ENCODE results near the gene DBT. TPM values are rescaled to one million over a fixed set of nuclear protein-coding genes. Genes with fewer than 3 reads are reported as not detected.
"Not testable (repeated sequence)": the region's sequence is repeated elsewhere in the genome, so short reads cannot be mapped to it uniquely, and the experiment has no call there.

The DBT gene
- polyA plus RNA-seq, 10 donors: 7.7 to 15.7 (median 11.1) TPM

DNA sequence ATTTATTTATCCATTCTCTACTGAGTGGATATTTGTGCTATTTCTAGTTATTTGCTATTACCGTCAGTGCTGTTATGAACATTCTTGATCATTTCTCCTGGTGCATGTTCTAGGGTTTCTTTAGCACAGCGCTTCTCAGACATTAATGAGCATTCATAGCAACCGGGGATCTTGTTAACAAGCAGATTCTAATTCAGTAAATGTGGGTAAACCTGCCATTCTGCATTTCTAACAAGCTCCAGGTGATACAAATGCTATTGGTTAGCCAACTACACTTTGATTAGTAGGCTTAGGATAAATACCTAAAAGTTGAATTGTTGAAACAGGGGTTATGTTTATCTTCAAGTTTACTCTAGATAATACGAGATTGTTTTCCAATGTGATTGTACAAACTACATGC, 3.3 kb upstream of the DBT start:
- DNase-seq: no peak

GRCh38 chr1:100250807-100251206, 1.2 kb upstream of the DBT start:
- DNase-seq: no peak

GRCh38 chr1:100250264-100250663, 630 bp upstream of the DBT start:
- DNase-seq: peak in 1 of 3 donors; percentile 12

- DNase-seq: no peak
Measured at GRCh38 chr1:100249155-100249536, 488 bp downstream of the DBT start.

DNA sequence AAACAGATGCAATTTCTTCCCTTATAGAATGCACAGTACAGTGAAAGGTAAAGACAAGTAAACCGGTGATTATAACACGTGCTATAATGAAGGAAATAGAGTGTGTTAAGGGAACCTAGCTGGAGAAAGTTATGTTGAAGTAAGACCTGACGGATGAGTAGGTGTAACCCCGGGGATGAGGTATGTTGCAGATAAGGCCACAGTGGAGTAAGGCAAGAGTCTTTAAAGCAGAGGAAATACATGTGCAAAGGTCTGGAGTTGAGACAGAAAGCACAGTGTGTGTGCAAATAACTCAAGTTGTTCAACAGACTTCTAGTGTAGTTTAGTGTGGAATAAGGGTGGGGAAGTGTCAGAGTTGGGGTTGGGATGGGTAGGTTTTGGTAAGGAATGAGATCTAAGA, 2.9 kb downstream of the DBT start:
- no peak for DNase-seq

DNA sequence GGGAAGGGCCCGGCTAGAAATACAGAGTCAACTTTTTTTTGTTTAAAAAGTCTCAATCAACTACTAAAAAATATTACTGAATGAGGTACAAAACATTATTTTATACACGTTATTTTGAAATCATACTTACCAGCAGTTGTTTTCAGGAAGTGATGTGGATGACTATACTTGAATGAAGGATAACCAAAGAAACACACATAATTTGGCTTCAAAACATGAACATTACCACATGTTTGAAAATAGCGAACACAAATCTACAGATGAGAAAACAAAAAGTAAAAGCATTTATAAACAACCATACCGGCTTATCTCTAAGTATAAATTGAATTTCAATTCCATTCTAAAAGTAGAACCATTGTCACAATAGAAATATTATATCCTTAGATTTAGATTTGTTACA, 9.0 kb downstream of the DBT start:
- DNase-seq: no peak

- DNase-seq: no peak
Measured at GRCh38 chr1:100239961-100240360, 9.7 kb downstream of the DBT start.

DNA sequence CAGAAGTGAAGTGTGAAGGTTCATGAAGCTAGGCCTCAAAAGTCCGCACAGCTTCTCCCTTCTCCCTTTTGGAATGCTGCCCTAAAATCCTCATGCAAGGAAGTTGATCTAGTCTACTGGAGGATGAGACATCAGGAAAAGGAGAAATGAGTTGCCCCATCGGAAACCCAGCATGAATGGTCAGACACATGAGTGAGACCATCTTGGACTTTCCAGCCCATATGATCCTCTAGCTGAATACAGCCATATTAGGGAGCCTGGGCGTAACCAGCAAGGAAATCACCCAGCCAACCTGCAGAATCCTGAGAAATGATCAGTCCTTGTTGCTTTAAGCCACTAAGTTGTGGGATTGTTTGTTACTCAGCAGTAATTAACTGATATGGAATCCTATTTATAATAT, 12.5 kb downstream of the DBT start:
- no peak for DNase-seq

DNA sequence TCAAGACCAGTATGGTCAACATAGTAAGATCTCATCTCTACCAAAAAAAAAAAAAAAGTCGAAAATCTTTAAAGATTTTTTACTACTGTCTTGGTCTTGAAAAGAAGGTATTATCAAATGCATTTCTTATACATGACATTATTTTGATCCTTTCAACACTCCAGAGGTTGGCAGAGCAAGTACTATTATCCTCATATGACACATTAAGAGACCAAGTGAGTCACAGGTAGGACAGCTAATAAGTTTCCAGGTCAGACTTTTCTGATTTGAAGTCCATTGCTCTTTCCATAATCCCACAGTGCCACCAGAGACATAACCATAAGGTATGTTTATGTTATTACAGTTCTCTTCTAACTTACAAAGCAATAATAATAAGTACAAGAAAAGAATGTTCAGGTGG, 15.2 kb downstream of the DBT start:
- DNase-seq: no peak

DNA sequence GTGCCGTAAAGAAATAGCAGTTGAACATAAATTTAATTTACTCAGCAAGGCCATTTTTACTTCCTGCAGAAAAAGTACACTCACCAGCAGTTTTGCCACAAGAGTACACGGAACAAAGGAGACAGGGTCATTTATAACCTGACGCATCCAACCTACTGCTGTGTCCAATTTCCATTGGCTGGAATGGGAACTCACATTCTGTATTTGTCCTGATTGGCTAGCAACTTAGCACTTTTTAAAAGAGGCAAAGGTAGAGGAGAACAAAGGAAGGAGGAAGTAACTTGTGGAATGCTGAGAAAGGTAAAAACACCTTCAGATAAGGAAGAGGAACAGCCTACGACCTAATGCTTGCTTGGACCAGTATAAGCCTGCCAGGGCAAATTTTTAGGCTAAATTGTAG, 16.1 kb downstream of the DBT start:
- DNase-seq: not testable (repeated sequence)

GRCh38 chr1:100232156-100232555, 17.5 kb downstream of the DBT start:
- no peak for DNase-seq

- DNase-seq: no peak
Measured at GRCh38 chr1:100231721-100232120, 17.9 kb downstream of the DBT start.

GRCh38 chr1:100230765-100231164, 18.9 kb downstream of the DBT start:
- DNase-seq: no peak

DNA sequence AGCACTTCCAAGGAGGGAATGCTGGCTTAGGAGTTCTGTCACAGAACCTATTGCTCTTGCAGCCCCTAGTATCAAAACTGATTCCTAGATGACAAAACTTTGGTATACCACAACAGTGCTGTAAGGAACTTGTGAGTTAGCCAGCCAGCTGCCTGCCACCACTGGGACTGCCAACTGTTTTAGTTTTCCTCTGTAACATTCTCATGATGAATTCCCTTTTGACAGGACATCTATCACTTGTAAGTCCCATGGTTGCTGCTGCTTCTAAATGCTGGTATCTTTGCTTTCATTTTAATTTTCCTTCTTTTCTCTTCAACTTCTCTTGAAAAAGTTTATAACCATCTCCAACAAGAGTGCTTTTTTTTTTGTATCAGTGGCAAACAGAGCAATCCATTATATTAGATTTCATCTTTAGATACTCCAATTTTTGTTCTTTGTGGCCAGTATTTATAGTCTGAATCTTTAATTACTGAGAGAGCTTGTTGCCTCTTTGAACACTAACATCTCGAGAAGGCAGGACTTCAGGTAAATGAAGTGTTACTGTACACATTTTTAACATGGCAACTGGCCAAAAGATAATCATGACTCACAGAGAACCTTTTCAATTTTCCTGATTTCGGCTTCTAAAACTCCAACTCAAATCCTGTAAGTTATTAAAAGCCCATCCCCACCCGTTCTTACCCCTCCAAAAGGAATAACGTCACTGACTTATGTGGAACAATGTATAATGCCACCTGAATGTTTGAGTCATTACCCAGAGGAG, 19.8 kb downstream of the DBT start:
- DNase-seq: no peak

GRCh38 chr1:100222428-100222827, 27.2 kb downstream of the DBT start:
- no peak for DNase-seq

DNA sequence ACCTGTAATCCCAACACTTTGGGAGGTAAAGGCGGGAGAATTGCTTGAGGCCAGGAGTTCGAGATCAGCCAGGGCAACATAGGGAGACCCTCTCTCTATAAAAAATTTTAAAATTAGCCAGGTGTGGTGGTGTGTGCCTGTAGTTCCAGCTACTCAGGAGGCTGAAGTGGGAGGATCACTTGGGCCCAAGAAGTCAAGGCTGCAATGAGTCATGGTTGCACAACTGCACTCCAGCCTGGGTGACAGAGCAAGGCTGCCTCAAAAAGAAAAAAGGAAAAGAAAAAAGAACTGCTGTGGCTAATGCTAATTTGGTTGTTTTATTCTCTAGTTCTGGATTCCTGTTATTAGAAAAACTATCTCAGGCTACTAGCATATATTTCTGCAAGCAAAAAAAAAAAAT, 29.8 kb downstream of the DBT start:
- DNase-seq: no peak

DNA sequence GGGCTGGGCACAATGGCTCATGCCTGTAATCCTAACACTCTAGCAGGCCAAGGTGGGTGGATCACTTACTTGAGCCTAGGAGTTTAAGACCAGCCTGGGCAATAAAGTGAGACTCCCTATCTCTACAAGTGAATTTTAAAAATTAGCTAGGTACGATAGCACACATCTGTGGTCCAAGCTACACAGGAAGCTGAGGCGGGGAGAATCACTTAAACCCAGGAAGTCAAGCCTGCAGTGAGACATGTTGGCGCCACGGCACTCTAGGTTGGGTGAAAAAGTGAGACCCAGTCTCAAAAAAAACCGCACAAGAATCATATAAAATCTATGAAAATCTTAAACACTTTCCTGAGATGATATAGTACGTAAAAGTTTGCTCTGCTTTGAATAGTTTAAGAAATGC, 30.2 kb downstream of the DBT start:
- no peak for DNase-seq

- DNase-seq: no peak
Measured at GRCh38 chr1:100217834-100218233, 31.8 kb downstream of the DBT start.

- DNase-seq: no peak
Measured at GRCh38 chr1:100215101-100215500, 34.5 kb downstream of the DBT start.

- DNase-seq: no peak
Measured at GRCh38 chr1:100213141-100213540, 36.5 kb downstream of the DBT start.

GRCh38 chr1:100206301-100206700, 43.3 kb downstream of the DBT start:
- no peak for DNase-seq

DNA sequence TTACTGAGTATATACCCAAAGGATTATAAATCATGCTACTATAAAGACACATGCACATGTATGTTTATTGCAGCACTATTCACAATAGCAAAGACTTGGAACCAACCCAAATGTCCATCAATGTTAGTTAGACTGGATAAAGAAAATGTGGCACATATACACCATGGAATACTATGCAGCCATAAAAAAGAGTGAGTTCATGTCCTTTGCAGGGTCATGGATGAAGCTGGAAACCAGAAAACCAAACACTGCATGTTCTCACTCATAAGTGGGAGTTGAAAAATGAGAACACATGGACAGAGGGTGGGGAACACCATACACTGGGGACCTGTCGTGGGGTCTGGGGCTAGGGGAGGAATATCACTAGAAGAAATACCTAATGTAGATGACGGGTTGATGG, 44.0 kb downstream of the DBT start:
- DNase-seq: not testable (repeated sequence)

DNA sequence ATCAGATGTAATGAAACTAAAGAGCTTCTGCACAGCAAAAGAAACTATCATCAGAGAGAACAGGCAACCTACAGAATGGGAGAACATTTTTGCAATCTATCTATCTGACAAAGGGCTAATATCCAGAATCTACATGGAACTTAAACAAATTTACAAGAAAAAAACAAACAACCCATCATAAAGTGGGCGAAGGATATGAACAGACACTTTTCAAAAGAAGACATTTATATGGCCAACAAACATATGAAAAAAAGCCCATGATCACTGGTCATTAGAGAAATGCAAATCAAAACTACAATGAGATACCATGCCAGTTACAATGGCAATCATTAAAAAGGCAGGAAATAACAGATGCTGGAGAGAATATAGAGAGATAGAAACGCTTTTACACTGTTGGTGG, 44.5 kb downstream of the DBT start:
- DNase-seq: not testable (repeated sequence)

- not testable (repeated sequence) for DNase-seq
Measured at GRCh38 chr1:100202703-100203102, 46.9 kb downstream of the DBT start.
